Left ventricle myocardium inferior (tissue), 1 donor: ENCODE data around the gene ADGRA3. TPM values are rescaled to one million over a fixed set of nuclear protein-coding genes. Genes with fewer than 3 reads are reported as not detected.

Experiments used
- DNase-seq: peaks from one replicate; pipeline ENCODE4 v3.0.0-alpha.2; 2020
- H3K27ac ChIP-seq: fragments of 200-600 bp; replicated peaks from 2 replicates; pipeline ENCODE4 v1.8.0; 2021
- H3K27me3 ChIP-seq: fragments of 200-600 bp; 2 replicates; pipeline ENCODE4 v1.8.0; 2021; ENCODE audit warnings: low read depth
- H3K36me3 ChIP-seq: fragments of 200-600 bp; 2 replicates; pipeline ENCODE4 v1.8.0; 2021
- H3K4me1 ChIP-seq: fragments of 200-600 bp; 2 replicates; pipeline ENCODE4 v1.8.0; 2021
- H3K4me3 ChIP-seq: fragments of 200-600 bp; 2 replicates; pipeline ENCODE4 v1.8.0; 2021; ENCODE audit warnings: mild to moderate bottlenecking, moderate library complexity
- H3K9me3 ChIP-seq: fragments of 200-600 bp; replicated peaks from 2 replicates; pipeline ENCODE4 v1.8.0; 2021
- CTCF ChIP-seq: fragments of 200-600 bp; IDR thresholded peaks from 2 replicates; pipeline ENCODE4 v1.8.0; 2021; ENCODE audit warnings: antibody characterized with exemption, mild to moderate bottlenecking, borderline replicate concordance
- intact Hi-C: fragments of 100-400 bp; cut with micrococcal nuclease; formaldehyde crosslinking; loops from one replicate; pipeline ENCODE4 v1.11.0; 2022
- total RNA-seq: library from RNA; stranded (reverse); fragmentation: NEBNext Ultra II Directional; extraction: Animal tissue kit (Norgen Biotek cat#: 25700); gene quantifications from one replicate; pipeline ENCODE4 v1.2.1, GENCODE V29; 2021
- donor health status: DM: no; HTN: yes; CAD: no; lungs with severe emphysema.

ADGRA3 gene
- total RNA-seq, 1 donor from 2014 or later = 26.9 TPM

- H3K27ac ChIP-seq = no peak overlapping the region
- no peak for DNase-seq
- no peaks in the 10 kb centered on the region for H3K9me3 ChIP-seq
- peaks cover 27% of the 10 kb centered on the region for H3K4me1 ChIP-seq
- intact Hi-C loops = no loop called here
- H3K27me3 ChIP-seq = no peaks in the 10 kb centered on the region
- TF ChIP-seq CTCF = no peak
- H3K4me3 ChIP-seq = no peak overlapping the region
- no peaks in the 10 kb centered on the region for H3K36me3 ChIP-seq
Measured at GRCh38 chr4:22496165-22496813, 19.6 kb downstream of the ADGRA3 start.

- no peak overlapping the region for H3K4me3 ChIP-seq
- H3K9me3 ChIP-seq = no peaks in the 10 kb centered on the region
- no peak for TF ChIP-seq CTCF
- no peak for DNase-seq
- no peak overlapping the region for H3K27ac ChIP-seq
- intact Hi-C loops = no loop called here
- peaks cover 30% of the 10 kb centered on the region for H3K4me1 ChIP-seq
- no peaks in the 10 kb centered on the region for H3K27me3 ChIP-seq
- H3K36me3 ChIP-seq = no peaks in the 10 kb centered on the region
Measured at GRCh38 chr4:22493523-22493922, 22.3 kb downstream of the ADGRA3 start.

- intact Hi-C loops = no loop called here
- H3K36me3 ChIP-seq = no peaks in the 10 kb centered on the region
- no peaks in the 10 kb centered on the region for H3K9me3 ChIP-seq
- DNase-seq = no peak
- H3K27ac ChIP-seq = no peak overlapping the region
- TF ChIP-seq CTCF = no peak
- no peaks in the 10 kb centered on the region for H3K27me3 ChIP-seq
- H3K4me3 ChIP-seq = no peak overlapping the region
- H3K4me1 ChIP-seq = peaks cover 35% of the 10 kb centered on the region
Measured at GRCh38 chr4:22492987-22493386, 22.9 kb downstream of the ADGRA3 start.

- H3K27me3 ChIP-seq = no peaks in the 10 kb centered on the region
- H3K4me3 ChIP-seq = no peak overlapping the region
- H3K27ac ChIP-seq = no peak overlapping the region
- no peak for DNase-seq
- H3K4me1 ChIP-seq = peaks cover 46% of the 10 kb centered on the region
- H3K9me3 ChIP-seq = no peaks in the 10 kb centered on the region
- intact Hi-C loops = no loop called here
- TF ChIP-seq CTCF = no peak
- no peaks in the 10 kb centered on the region for H3K36me3 ChIP-seq
Measured at GRCh38 chr4:22491939-22492338, 23.9 kb downstream of the ADGRA3 start.

GRCh38 chr4:22490718-22491315, 25.0 kb downstream of the ADGRA3 start:
- H3K36me3 ChIP-seq = no peaks in the 10 kb centered on the region
- H3K27me3 ChIP-seq = no peaks in the 10 kb centered on the region
- H3K9me3 ChIP-seq = no peaks in the 10 kb centered on the region
- TF ChIP-seq CTCF = no peak
- H3K4me3 ChIP-seq = no peak overlapping the region
- no peak for DNase-seq
- H3K27ac ChIP-seq = no peak overlapping the region
- peaks cover 49% of the 10 kb centered on the region for H3K4me1 ChIP-seq
- intact Hi-C loops = no loop called here
